HCT116 (cell line): ENCODE results near the gene TMEM129. TPM values are rescaled to one million over a fixed set of nuclear protein-coding genes. Genes with fewer than 3 reads are reported as not detected.

Source experiments
- ATAC-seq: fragments of 200-7000 bp; cut with Tn5 transposase; 2 replicates; pipeline ENCODE4 v1.9.1; 2020; ENCODE audit warnings: mild to moderate bottlenecking, moderate library complexity
- BruUV-seq: library from RNA; stranded (reverse); fragments of 400-500 nt; replicated peaks from 2 replicates; lab custom pipeline; 2021; lab: Mats Ljungman, UMichigan
- CTCF ChIA-PET: fragments of 300-600 bp; sonication (Branson Sonifier 250); formaldehyde crosslinking; loops from one replicate; lab custom pipeline; 2021; ENCODE audit warnings: antibody characterized with exemption; lab: Charles Lee
- POLR2A ChIA-PET: fragments of 300-600, 350-600 bp; sonication (Branson Sonifier 250); formaldehyde crosslinking; loops from one replicate; lab custom pipeline; 2021; ENCODE audit warnings: antibody characterized with exemption; lab: Charles Lee
- RAD21 ChIA-PET, 2 experiments: fragments of 300-600 bp; sonication (Branson Sonifier 250); formaldehyde crosslinking; loops; one replicate each; lab custom pipeline; 2023; ENCODE audit warnings: low total read pairs in 2 of 2; ENCODE audit not compliant: uncharacterized antibody in 2 of 2, unreplicated experiment in 2 of 2, low non-redundant PET in 1 of 2; lab: Charles Lee
- DNase-seq: peaks from one replicate; pipeline ENCODE4 v3.0.0-alpha.2; 2010; ENCODE audit warnings: low read depth, low spot score
- H2AFZ ChIP-seq: fragments of 200-600 bp; shearing (Covaris generic), sonication (generic); 2 replicates; pipeline ENCODE4 v1.6.1; 2017; ENCODE audit warnings: low read depth, mixed run types, mixed read lengths, antibody characterized with exemption, low read length; ENCODE audit not compliant: poor library complexity, severe bottlenecking
- H3K27ac ChIP-seq: 2 replicates; pipeline ENCODE4 v1.5.1; 2012; ENCODE audit warnings: low read depth, low read length
- H3K27me3 ChIP-seq: fragments of 200-600 bp; sonication (generic); 2 replicates; pipeline ENCODE4 v1.6.1; 2016; ENCODE audit warnings: mixed run types, low read length, mixed read lengths; ENCODE audit not compliant: insufficient read depth
- H3K36me3 ChIP-seq, 2 experiments: fragments of 200-500 bp in 1 of 2; fragments of 200-600 bp in 1 of 2; sonication (Bioruptor generic) in 1 of 2; sonication (generic) in 1 of 2; 2 replicates each; pipeline versions ENCODE4 v1.5.1 to v1.6.1; 2014 to 2016; ENCODE audit warnings: low read length in 2 of 2, inconsistent platforms in 1 of 2, mixed read lengths in 1 of 2, mixed run types in 1 of 2; ENCODE audit not compliant: insufficient read depth in 2 of 2, control insufficient read depth in 1 of 2
- H3K4me1 ChIP-seq, 2 experiments: fragments of 200-600 bp in 1 of 2; sonication (generic) in 1 of 2; 2 replicates each; pipeline versions ENCODE4 v1.5.1 to v1.6.1; 2012 to 2017; ENCODE audit warnings: low read length in 2 of 2, inconsistent platforms in 1 of 2, mild to moderate bottlenecking in 1 of 2, mixed read lengths in 1 of 2, mixed run types in 1 of 2, moderate library complexity in 1 of 2; ENCODE audit not compliant: insufficient read depth in 2 of 2, control insufficient read depth in 1 of 2
- H3K4me2 ChIP-seq: fragments of 200-600 bp; sonication (generic); 2 replicates; pipeline ENCODE4 v1.6.1; 2017; ENCODE audit warnings: mixed run types, low read length, mixed read lengths
- H3K4me3 ChIP-seq, 2 experiments: fragments of 200-600 bp in 1 of 2; sonication (generic) in 1 of 2; replicated peaks in 1 of 2; 2 replicates each; pipeline ENCODE4 v1.5.1; 2011 to 2016; ENCODE audit warnings: low read length in 2 of 2, control low read depth in 1 of 2, low read depth in 1 of 2, mild to moderate bottlenecking in 1 of 2, mixed read lengths in 1 of 2, mixed run types in 1 of 2
- H3K79me2 ChIP-seq: fragments of 200-600 bp; sonication (generic); 2 replicates; pipeline ENCODE4 v1.6.1; 2017; ENCODE audit warnings: mild to moderate bottlenecking, mixed run types, low read length, moderate library complexity, mixed read lengths; ENCODE audit not compliant: insufficient read depth
- H3K9ac ChIP-seq: fragments of 200-600 bp; sonication (generic); 2 replicates; pipeline ENCODE4 v1.6.1; 2016; ENCODE audit warnings: low read length, mixed read lengths
- H3K9me2 ChIP-seq: fragments of 200-600 bp; sonication (generic), shearing (Covaris generic); 2 replicates; pipeline ENCODE4 v1.6.1; 2017; ENCODE audit warnings: mixed run types, mild to moderate bottlenecking, moderate library complexity; ENCODE audit not compliant: insufficient read depth
- H3K9me3 ChIP-seq, 2 experiments: fragments of 200-500 bp in 1 of 2; fragments of 200-600 bp in 1 of 2; sonication (Bioruptor generic) in 1 of 2; sonication (generic) in 1 of 2; 2 replicates each; pipeline ENCODE4 v1.6.1; 2014 to 2017; ENCODE audit warnings: low read length in 2 of 2, mixed read lengths in 2 of 2, inconsistent platforms in 1 of 2, low read depth in 1 of 2, mild to moderate bottlenecking in 1 of 2, mixed run types in 1 of 2, moderate library complexity in 1 of 2; ENCODE audit not compliant: control insufficient read depth in 1 of 2, insufficient read depth in 1 of 2
- H4K20me1 ChIP-seq: fragments of 200-600 bp; sonication (generic), shearing (Covaris generic); 2 replicates; pipeline ENCODE4 v1.6.1; 2017; ENCODE audit warnings: mixed run types, mild to moderate bottlenecking, moderate library complexity; ENCODE audit not compliant: insufficient read depth
- CBX3 ChIP-seq: IDR thresholded peaks from 2 replicates; pipeline ENCODE4 v1.6.1; 2012; ENCODE audit warnings: low read depth
- EZH2 ChIP-seq: fragments of 200-600 bp; sonication (generic); IDR thresholded peaks from 2 replicates; pipeline ENCODE4 v1.6.1; 2017; ENCODE audit warnings: antibody characterized with exemption, mixed run types
- EZH2phosphoT487 ChIP-seq: fragments of 200-600 bp; IDR thresholded peaks from 2 replicates; pipeline ENCODE4 v1.6.1; 2018; ENCODE audit warnings: antibody characterized with exemption, borderline replicate concordance
- FOSL1 ChIP-seq: IDR thresholded peaks from 2 replicates; pipeline ENCODE4 v1.6.1; 2012; ENCODE audit warnings: low read depth
- JUND ChIP-seq: IDR thresholded peaks from 2 replicates; pipeline ENCODE4 v1.6.1; 2012
- POLR2A ChIP-seq: IDR thresholded peaks from 2 replicates; pipeline ENCODE4 v1.7.0; 2011; ENCODE audit warnings: borderline replicate concordance; ENCODE audit not compliant: insufficient read depth, insufficient read length; ENCODE audit errors: extremely low read depth
- POLR2AphosphoS5 ChIP-seq: IDR thresholded peaks from 2 replicates; pipeline ENCODE4 v1.6.1; 2011; ENCODE audit warnings: mild to moderate bottlenecking, low read depth, low read length, moderate library complexity
- RAD21 ChIP-seq: IDR thresholded peaks from 2 replicates; pipeline ENCODE4 v1.6.1; 2012; ENCODE audit warnings: low read depth, mild to moderate bottlenecking
- SIN3A ChIP-seq: IDR thresholded peaks from 2 replicates; pipeline ENCODE4 v1.6.1; 2012; ENCODE audit warnings: low read depth
- SP1 ChIP-seq: IDR thresholded peaks from 2 replicates; pipeline ENCODE4 v1.6.1; 2012; ENCODE audit warnings: low read depth
- TCF7L2 ChIP-seq: IDR thresholded peaks from 2 replicates; pipeline ENCODE4 v1.7.0; 2011; ENCODE audit warnings: borderline replicate concordance, inconsistent platforms; ENCODE audit not compliant: insufficient read depth, insufficient read length; ENCODE audit errors: extremely low read depth
- YY1 ChIP-seq: IDR thresholded peaks from 2 replicates; pipeline ENCODE4 v1.6.1; 2011; ENCODE audit warnings: low read length, low read depth, moderate library complexity, mild to moderate bottlenecking; ENCODE audit not compliant: insufficient replicate concordance; ENCODE audit errors: extremely low read depth
- ZFX ChIP-seq: fragments of 450-650 bp; IDR thresholded peaks from 2 replicates; pipeline ENCODE4 v1.6.1; 2017
- intact Hi-C: fragments of 100-400 bp; cut with micrococcal nuclease; formaldehyde crosslinking; loops from 2 replicates; pipeline ENCODE4 v1.10.0; 2022
- total RNA-seq: library from RNA; stranded (reverse); gene quantifications from one replicate; pipeline ENCODE4 v1.2.1, GENCODE V29; 2021; ENCODE audit not compliant: unreplicated experiment
- TF ChIP-seq, protein P1 (sequence below): IDR thresholded peaks from 2 replicates; pipeline ENCODE4 v1.6.1; 2012
- TF ChIP-seq, protein P2 (sequence below): IDR thresholded peaks from 2 replicates; pipeline ENCODE4 v1.6.1; 2011; ENCODE audit warnings: mild to moderate bottlenecking, low read length, moderate library complexity; ENCODE audit not compliant: insufficient replicate concordance; ENCODE audit errors: extremely low read depth
- TF ChIP-seq, protein P3 (sequence below): IDR thresholded peaks from 2 replicates; pipeline ENCODE4 v1.6.1; 2012; ENCODE audit warnings: low read depth

Gene TMEM129
- total RNA-seq, 1 experiment from 2014 or later = 29.4 TPM

DNA sequence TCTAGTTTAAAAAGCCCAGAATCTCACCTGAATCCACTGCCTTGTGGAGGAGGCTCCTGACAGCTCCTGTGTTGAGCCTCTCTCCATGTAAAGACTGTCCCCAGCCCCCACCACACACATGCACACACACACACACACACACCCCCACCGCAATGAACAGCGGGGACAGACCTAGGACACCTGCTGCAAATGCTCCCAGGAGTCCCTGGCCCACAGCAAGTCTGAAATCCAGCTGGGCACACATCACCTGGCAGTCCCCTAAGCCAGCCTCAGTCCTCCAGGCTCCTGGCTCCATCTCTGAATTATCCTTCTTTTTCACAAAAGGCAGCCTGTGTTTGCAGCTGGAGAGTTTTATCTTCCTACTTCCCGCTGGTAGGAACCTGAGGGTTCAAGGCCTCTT is 30.4 kb downstream of the TMEM129 start:
- Histone ChIP-seq H3K4me2 (no peak overlapping the region), H3K27me3 (no peaks in the 10 kb centered on the region), H3K27ac (no peak overlapping the region), H3K9ac (no peak overlapping the region), H3K9me3 (no peaks in the 10 kb centered on the region), H3K4me3 (no peak overlapping the region), H3K79me2 (peaks cover 12% of the 10 kb centered on the region), H2AFZ (no peak overlapping the region), H4K20me1 (peaks cover 4% of the 10 kb centered on the region; the same call in 1 of the 2 replicates), H3K36me3 (peaks cover 32 to 47% of the 10 kb centered on the region in 2 experiments), H3K9me2 (no peaks in the 10 kb centered on the region), H3K4me1 (no peaks in the 10 kb centered on the region; a peak in 1 of 4 replicates)
- intact Hi-C loops = no loop called here
- TF ChIP-seq ZFX (no peak), SP1 (no peak), TCF7L2 (no peak), POLR2AphosphoS5 (no peak), EZH2 (no peak), CBX3 (no peak), POLR2A (no peak), RAD21 (no peak), FOSL1 (no peak), JUND (no peak), EZH2phosphoT487 (no peak), YY1 (no peak), SIN3A (no peak)
- TF ChIP-seq, protein P1, sequence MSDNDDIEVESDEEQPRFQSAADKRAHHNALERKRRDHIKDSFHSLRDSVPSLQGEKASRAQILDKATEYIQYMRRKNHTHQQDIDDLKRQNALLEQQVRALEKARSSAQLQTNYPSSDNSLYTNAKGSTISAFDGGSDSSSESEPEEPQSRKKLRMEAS = no peak
- TF ChIP-seq, protein P2, sequence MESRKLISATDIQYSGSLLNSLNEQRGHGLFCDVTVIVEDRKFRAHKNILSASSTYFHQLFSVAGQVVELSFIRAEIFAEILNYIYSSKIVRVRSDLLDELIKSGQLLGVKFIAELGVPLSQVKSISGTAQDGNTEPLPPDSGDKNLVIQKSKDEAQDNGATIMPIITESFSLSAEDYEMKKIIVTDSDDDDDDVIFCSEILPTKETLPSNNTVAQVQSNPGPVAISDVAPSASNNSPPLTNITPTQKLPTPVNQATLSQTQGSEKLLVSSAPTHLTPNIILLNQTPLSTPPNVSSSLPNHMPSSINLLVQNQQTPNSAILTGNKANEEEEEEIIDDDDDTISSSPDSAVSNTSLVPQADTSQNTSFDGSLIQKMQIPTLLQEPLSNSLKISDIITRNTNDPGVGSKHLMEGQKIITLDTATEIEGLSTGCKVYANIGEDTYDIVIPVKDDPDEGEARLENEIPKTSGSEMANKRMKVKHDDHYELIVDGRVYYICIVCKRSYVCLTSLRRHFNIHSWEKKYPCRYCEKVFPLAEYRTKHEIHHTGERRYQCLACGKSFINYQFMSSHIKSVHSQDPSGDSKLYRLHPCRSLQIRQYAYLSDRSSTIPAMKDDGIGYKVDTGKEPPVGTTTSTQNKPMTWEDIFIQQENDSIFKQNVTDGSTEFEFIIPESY = no peak
- TF ChIP-seq, protein P3, sequence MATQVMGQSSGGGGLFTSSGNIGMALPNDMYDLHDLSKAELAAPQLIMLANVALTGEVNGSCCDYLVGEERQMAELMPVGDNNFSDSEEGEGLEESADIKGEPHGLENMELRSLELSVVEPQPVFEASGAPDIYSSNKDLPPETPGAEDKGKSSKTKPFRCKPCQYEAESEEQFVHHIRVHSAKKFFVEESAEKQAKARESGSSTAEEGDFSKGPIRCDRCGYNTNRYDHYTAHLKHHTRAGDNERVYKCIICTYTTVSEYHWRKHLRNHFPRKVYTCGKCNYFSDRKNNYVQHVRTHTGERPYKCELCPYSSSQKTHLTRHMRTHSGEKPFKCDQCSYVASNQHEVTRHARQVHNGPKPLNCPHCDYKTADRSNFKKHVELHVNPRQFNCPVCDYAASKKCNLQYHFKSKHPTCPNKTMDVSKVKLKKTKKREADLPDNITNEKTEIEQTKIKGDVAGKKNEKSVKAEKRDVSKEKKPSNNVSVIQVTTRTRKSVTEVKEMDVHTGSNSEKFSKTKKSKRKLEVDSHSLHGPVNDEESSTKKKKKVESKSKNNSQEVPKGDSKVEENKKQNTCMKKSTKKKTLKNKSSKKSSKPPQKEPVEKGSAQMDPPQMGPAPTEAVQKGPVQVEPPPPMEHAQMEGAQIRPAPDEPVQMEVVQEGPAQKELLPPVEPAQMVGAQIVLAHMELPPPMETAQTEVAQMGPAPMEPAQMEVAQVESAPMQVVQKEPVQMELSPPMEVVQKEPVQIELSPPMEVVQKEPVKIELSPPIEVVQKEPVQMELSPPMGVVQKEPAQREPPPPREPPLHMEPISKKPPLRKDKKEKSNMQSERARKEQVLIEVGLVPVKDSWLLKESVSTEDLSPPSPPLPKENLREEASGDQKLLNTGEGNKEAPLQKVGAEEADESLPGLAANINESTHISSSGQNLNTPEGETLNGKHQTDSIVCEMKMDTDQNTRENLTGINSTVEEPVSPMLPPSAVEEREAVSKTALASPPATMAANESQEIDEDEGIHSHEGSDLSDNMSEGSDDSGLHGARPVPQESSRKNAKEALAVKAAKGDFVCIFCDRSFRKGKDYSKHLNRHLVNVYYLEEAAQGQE = no peak
- ATAC-seq (no peak), DNase-seq (no peak)
- POLR2A ChIA-PET = no interaction called here
- RAD21 ChIA-PET = no interaction called here
- CTCF ChIA-PET = no interaction called here
- no TSS peak for BruUV-seq
